SK-N-SH treated with all-trans-retinoic acid at 6 μM for 48 hours (cell line): ENCODE measurements around the gene RALA.

Experiments used
- ARNTL ChIP-seq: fragments of 450-650 bp; formaldehyde crosslinking; IDR thresholded peaks from 2 replicates; pipeline ENCODE4 v1.5.0; 2020; ENCODE audit warnings: low read depth, mild to moderate bottlenecking, moderate library complexity, borderline replicate concordance
- ESRRG ChIP-seq: fragments of 250-450 bp; sonication (Bioruptor Pico); IDR thresholded peaks from 2 replicates; pipeline ENCODE4 v1.6.1; 2021; ENCODE audit warnings: mild to moderate bottlenecking
- ISL1 ChIP-seq: fragments of 250-450 bp; sonication (Bioruptor Pico); IDR thresholded peaks from 2 replicates; pipeline ENCODE4 v2.1.2; 2022; ENCODE audit warnings: mild to moderate bottlenecking, moderate library complexity
- RARB ChIP-seq: fragments of 250-450 bp; sonication (Bioruptor Pico); IDR thresholded peaks from 2 replicates; pipeline ENCODE4 v1.8.0; 2021; ENCODE audit warnings: mild to moderate bottlenecking, moderate library complexity
- TCF4 ChIP-seq: fragments of 250-450 bp; sonication (Bioruptor Pico); IDR thresholded peaks from 2 replicates; pipeline ENCODE4 v1.8.0; 2021; ENCODE audit warnings: mild to moderate bottlenecking, moderate library complexity, borderline replicate concordance
- ZC3H10 ChIP-seq: fragments of 250-450 bp; sonication (Bioruptor Pico); IDR thresholded peaks from 2 replicates; pipeline ENCODE4 v1.5.1; 2021; ENCODE audit warnings: mild to moderate bottlenecking, moderate library complexity
- ZFP3 ChIP-seq: fragments of 250-450 bp; sonication (Bioruptor Pico); IDR thresholded peaks from 2 replicates; pipeline ENCODE4 v1.5.0; 2020; ENCODE audit warnings: mild to moderate bottlenecking, moderate library complexity
- ZFP30 ChIP-seq: fragments of 450-650 bp; formaldehyde crosslinking; IDR thresholded peaks from 2 replicates; pipeline ENCODE4 v1.5.0; 2022; ENCODE audit warnings: mild to moderate bottlenecking, moderate library complexity
- TF ChIP-seq, protein P1 (sequence below): fragments of 250-450 bp; sonication (Bioruptor Pico); IDR thresholded peaks from 2 replicates; pipeline ENCODE4 v1.8.0; 2020; ENCODE audit warnings: mild to moderate bottlenecking, moderate library complexity, borderline replicate concordance
- TF ChIP-seq, protein P2 (sequence below): fragments of 250-450 bp; sonication (Bioruptor Pico); IDR thresholded peaks from 2 replicates; pipeline ENCODE4 v1.5.1; 2020; ENCODE audit warnings: low read depth, mild to moderate bottlenecking, moderate library complexity
- TF ChIP-seq, protein P3 (sequence below): fragments of 250-450 bp; sonication (Bioruptor Pico); IDR thresholded peaks from 2 replicates; pipeline ENCODE4 v1.8.0; 2021; ENCODE audit warnings: low read depth, mild to moderate bottlenecking, moderate library complexity, borderline replicate concordance
- TF ChIP-seq, protein P4 (sequence below): fragments of 250-450 bp; sonication (Bioruptor Pico); IDR thresholded peaks from 2 replicates; pipeline ENCODE4 v1.5.0; 2020; ENCODE audit warnings: mild to moderate bottlenecking, moderate library complexity

DNA sequence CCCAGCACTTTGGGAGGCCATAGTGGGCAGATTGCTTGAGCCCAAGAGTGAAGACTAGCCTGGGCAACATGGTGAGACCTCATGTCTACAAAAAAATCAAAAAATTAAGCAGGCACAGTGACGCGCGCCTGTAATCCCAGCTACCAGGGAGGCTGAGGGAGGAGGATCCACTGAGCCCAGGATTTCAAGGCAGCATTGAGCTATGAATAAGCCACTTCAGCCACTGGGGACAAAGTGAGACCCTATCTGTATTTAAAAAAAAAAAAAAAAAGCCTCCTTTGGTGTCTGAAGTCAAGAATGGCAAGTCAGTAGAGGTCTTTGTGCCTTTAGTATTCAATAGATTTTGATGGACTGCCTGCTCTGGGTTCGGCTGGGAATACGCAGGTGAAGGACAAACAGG, 85.7 kb downstream of the RALA start:
- TF ChIP-seq ZFP30 (CRISPR knock-in tag) = no peak
- TF ChIP-seq, protein P1, sequence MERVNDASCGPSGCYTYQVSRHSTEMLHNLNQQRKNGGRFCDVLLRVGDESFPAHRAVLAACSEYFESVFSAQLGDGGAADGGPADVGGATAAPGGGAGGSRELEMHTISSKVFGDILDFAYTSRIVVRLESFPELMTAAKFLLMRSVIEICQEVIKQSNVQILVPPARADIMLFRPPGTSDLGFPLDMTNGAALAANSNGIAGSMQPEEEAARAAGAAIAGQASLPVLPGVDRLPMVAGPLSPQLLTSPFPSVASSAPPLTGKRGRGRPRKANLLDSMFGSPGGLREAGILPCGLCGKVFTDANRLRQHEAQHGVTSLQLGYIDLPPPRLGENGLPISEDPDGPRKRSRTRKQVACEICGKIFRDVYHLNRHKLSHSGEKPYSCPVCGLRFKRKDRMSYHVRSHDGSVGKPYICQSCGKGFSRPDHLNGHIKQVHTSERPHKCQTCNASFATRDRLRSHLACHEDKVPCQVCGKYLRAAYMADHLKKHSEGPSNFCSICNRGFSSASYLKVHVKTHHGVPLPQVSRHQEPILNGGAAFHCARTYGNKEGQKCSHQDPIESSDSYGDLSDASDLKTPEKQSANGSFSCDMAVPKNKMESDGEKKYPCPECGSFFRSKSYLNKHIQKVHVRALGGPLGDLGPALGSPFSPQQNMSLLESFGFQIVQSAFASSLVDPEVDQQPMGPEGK = no peak
- TF ChIP-seq, protein P2, sequence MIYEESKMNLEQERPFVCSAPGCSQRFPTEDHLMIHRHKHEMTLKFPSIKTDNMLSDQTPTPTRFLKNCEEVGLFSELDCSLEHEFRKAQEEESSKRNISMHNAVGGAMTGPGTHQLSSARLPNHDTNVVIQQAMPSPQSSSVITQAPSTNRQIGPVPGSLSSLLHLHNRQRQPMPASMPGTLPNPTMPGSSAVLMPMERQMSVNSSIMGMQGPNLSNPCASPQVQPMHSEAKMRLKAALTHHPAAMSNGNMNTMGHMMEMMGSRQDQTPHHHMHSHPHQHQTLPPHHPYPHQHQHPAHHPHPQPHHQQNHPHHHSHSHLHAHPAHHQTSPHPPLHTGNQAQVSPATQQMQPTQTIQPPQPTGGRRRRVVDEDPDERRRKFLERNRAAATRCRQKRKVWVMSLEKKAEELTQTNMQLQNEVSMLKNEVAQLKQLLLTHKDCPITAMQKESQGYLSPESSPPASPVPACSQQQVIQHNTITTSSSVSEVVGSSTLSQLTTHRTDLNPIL (CRISPR knock-in tag) = no peak
- TF ChIP-seq ARNTL = no peak
- TF ChIP-seq, protein P3, sequence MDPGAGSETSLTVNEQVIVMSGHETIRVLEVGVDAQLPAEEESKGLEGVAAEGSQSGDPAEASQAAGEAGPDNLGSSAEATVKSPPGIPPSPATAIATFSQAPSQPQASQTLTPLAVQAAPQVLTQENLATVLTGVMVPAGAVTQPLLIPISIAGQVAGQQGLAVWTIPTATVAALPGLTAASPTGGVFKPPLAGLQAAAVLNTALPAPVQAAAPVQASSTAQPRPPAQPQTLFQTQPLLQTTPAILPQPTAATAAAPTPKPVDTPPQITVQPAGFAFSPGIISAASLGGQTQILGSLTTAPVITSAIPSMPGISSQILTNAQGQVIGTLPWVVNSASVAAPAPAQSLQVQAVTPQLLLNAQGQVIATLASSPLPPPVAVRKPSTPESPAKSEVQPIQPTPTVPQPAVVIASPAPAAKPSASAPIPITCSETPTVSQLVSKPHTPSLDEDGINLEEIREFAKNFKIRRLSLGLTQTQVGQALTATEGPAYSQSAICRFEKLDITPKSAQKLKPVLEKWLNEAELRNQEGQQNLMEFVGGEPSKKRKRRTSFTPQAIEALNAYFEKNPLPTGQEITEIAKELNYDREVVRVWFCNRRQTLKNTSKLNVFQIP = no peak
- TF ChIP-seq ZFP3 (CRISPR knock-in tag) = no peak
- TF ChIP-seq ESRRG (CRISPR knock-in tag) = no peak
- TF ChIP-seq ZC3H10 (CRISPR knock-in tag) = no peak
- TF ChIP-seq, protein P4, sequence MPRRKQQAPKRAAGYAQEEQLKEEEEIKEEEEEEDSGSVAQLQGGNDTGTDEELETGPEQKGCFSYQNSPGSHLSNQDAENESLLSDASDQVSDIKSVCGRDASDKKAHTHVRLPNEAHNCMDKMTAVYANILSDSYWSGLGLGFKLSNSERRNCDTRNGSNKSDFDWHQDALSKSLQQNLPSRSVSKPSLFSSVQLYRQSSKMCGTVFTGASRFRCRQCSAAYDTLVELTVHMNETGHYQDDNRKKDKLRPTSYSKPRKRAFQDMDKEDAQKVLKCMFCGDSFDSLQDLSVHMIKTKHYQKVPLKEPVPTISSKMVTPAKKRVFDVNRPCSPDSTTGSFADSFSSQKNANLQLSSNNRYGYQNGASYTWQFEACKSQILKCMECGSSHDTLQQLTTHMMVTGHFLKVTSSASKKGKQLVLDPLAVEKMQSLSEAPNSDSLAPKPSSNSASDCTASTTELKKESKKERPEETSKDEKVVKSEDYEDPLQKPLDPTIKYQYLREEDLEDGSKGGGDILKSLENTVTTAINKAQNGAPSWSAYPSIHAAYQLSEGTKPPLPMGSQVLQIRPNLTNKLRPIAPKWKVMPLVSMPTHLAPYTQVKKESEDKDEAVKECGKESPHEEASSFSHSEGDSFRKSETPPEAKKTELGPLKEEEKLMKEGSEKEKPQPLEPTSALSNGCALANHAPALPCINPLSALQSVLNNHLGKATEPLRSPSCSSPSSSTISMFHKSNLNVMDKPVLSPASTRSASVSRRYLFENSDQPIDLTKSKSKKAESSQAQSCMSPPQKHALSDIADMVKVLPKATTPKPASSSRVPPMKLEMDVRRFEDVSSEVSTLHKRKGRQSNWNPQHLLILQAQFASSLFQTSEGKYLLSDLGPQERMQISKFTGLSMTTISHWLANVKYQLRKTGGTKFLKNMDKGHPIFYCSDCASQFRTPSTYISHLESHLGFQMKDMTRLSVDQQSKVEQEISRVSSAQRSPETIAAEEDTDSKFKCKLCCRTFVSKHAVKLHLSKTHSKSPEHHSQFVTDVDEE (CRISPR knock-in tag) = no peak
- TF ChIP-seq TCF4 = no peak
- TF ChIP-seq ISL1 (CRISPR knock-in tag) = no peak
- no peak for TF ChIP-seq RARB (CRISPR knock-in tag)
